Gastrocnemius medialis (tissue), 4 donors: ENCODE measurements around the gene CEACAM7. TPM values are rescaled to one million over a fixed set of nuclear protein-coding genes. Genes with fewer than 3 reads are reported as not detected.

Experiments
- ATAC-seq, 2 donors: fragments of 150-250 bp; one replicate each; pipeline ENCODE4 v1.9.1; 2016
- DNase-seq, 2 donors: peaks; one replicate each; pipeline ENCODE4 v3.0.0-alpha.2; 2019
- H3K27ac ChIP-seq, 4 donors: fragments of 200-600 bp; sonication (generic); 1 replicate in 1 of 4; 2 replicates in 3 of 4; pipeline ENCODE4 v1.5.1; 2016 to 2018; ENCODE audit warnings: mild to moderate bottlenecking in 2 of 4, moderate library complexity in 1 of 4
- H3K27me3 ChIP-seq, 3 donors: fragments of 200-600 bp; sonication (generic) in 2 of 3; 1 replicate in 1 of 3; 2 replicates in 2 of 3; pipeline versions ENCODE4 v1.5.1 to v1.6.0; 2016 to 2019; ENCODE audit warnings: mild to moderate bottlenecking in 1 of 3, moderate library complexity in 1 of 3
- H3K36me3 ChIP-seq, 2 donors: fragments of 200-600 bp; sonication (generic) in 1 of 2; one replicate each; pipeline ENCODE4 v1.5.1; 2017 to 2018
- H3K4me1 ChIP-seq, 2 donors: fragments of 200-600 bp; sonication (generic) in 1 of 2; one replicate each; pipeline ENCODE4 v1.5.1; 2016 to 2017; ENCODE audit warnings: mild to moderate bottlenecking in 2 of 2
- H3K4me3 ChIP-seq, 4 donors: fragments of 200-600 bp; sonication (generic) in 3 of 4; 1 replicate in 1 of 4; 2 replicates in 3 of 4; pipeline ENCODE4 v1.5.1; 2016 to 2019; ENCODE audit warnings: mild to moderate bottlenecking in 2 of 4
- H3K9me3 ChIP-seq, 3 donors: fragments of 200-600 bp; sonication (generic) in 2 of 3; 1 replicate in 1 of 3; 2 replicates in 2 of 3; pipeline ENCODE4 v1.5.1; 2016 to 2019
- POLR2A ChIP-seq, 2 donors: fragments of 450-650 bp; IDR thresholded peaks; one replicate each; pipeline ENCODE4 v1.6.1; 2017; ENCODE audit warnings: antibody characterized with exemption in 2 of 2, mild to moderate bottlenecking in 2 of 2, moderate library complexity in 2 of 2
- in situ Hi-C, 4 donors: fragments of 200-750 bp; cut with MboI; loops; one replicate each; pipeline versions ENCODE4 v1.15.0 to v1.8.0; 2017; ENCODE audit warnings: low sequenced_read_pairs in 4 of 4
- intact Hi-C: fragments of 100-400 bp; cut with DNase I; formaldehyde crosslinking; loops from one replicate; pipeline ENCODE4 v1.15.1; 2023; ENCODE audit warnings: low total_unique reads
- total RNA-seq, 4 donors: library from RNA; depleted of rRNA; stranded (reverse); fragments of >200 nt; gene quantifications; one replicate each; pipeline versions ENCODE4 v1.1.0 to v1.2.3, GENCODE V29; 2016
- TF ChIP-seq, protein P1 (sequence below), 5 experiments: fragments of 450-650 bp in 3 of 5; fragments of 200-600 bp in 2 of 5; sonication (generic) in 2 of 5; IDR thresholded peaks in 4 of 5; conservative IDR thresholded peaks in 1 of 5; 1 replicate in 4 of 5; 2 replicates in 1 of 5; pipeline ENCODE4 v1.5.1; 2016 to 2019; ENCODE audit warnings: antibody characterized with exemption in 5 of 5, mild to moderate bottlenecking in 3 of 5, moderate library complexity in 3 of 5

The CEACAM7 gene
- total RNA-seq, 4 donors from 2014 or later = 5.7 TPM; not detected in 3

DNA sequence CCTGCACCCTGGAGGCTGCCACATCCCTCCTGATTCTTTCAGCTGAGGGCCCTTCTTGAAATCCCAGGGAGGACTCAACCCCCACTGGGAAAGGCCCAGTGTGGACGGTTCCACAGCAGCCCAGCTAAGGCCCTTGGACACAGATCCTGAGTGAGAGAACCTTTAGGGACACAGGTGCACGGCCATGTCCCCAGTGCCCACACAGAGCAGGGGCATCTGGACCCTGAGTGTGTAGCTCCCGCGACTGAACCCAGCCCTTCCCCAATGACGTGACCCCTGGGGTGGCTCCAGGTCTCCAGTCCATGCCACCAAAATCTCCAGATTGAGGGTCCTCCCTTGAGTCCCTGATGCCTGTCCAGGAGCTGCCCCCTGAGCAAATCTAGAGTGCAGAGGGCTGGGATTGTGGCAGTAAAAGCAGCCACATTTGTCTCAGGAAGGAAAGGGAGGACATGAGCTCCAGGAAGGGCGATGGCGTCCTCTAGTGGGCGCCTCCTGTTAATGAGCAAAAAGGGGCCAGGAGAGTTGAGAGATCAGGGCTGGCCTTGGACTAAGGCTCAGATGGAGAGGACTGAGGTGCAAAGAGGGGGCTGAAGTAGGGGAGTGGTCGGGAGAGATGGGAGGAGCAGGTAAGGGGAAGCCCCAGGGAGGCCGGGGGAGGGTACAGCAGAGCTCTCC lies 13.5 kb upstream of the CEACAM7 start:
- H3K36me3 ChIP-seq = no peaks in the 10 kb centered on the region
- in situ Hi-C loops (no loop called here), intact Hi-C loops (no loop called here)
- no peaks in the 10 kb centered on the region for H3K4me1 ChIP-seq
- no peaks in the 10 kb centered on the region for H3K9me3 ChIP-seq
- TF ChIP-seq, protein P1, sequence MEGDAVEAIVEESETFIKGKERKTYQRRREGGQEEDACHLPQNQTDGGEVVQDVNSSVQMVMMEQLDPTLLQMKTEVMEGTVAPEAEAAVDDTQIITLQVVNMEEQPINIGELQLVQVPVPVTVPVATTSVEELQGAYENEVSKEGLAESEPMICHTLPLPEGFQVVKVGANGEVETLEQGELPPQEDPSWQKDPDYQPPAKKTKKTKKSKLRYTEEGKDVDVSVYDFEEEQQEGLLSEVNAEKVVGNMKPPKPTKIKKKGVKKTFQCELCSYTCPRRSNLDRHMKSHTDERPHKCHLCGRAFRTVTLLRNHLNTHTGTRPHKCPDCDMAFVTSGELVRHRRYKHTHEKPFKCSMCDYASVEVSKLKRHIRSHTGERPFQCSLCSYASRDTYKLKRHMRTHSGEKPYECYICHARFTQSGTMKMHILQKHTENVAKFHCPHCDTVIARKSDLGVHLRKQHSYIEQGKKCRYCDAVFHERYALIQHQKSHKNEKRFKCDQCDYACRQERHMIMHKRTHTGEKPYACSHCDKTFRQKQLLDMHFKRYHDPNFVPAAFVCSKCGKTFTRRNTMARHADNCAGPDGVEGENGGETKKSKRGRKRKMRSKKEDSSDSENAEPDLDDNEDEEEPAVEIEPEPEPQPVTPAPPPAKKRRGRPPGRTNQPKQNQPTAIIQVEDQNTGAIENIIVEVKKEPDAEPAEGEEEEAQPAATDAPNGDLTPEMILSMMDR (IDR thresholded peaks at IDR 0.05 in 4 of 5, conservative IDR thresholded peaks at IDR 0.05 in 1 of 5) = no peak
- TF ChIP-seq POLR2A (IDR thresholded peaks at IDR 0.05) = no peak
- no peak for DNase-seq
- peaks cover 0 to 2% (median 0%) of the 10 kb centered on the region in 3 donors for H3K27me3 ChIP-seq
- ATAC-seq = no peak
- no peak overlapping the region for H3K4me3 ChIP-seq
- no peak overlapping the region for H3K27ac ChIP-seq

DNA sequence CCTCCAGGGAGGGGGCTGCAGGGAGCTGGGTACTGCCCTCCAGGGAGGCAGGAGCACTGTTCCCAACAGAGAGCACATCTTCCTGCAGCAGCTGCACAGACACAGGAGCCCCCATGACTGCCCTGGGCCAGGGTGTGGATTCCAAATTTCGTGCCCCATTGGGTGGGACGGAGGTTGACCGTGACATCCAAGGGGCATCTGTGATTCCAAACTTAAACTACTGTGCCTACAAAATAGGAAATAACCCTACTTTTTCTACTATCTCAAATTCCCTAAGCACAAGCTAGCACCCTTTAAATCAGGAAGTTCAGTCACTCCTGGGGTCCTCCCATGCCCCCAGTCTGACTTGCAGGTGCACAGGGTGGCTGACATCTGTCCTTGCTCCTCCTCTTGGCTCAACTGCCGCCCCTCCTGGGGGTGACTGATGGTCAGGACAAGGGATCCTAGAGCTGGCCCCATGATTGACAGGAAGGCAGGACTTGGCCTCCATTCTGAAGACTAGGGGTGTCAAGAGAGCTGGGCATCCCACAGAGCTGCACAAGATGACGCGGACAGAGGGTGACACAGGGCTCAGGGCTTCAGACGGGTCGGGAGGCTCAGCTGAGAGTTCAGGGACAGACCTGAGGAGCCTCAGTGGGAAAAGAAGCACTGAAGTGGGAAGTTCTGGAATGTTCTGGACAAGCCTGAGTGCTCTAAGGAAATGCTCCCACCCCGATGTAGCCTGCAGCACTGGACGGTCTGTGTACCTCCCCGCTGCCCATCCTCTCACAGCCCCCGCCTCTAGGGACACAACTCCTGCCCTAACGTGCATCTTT lies 12.5 kb upstream of the CEACAM7 start:
- TF ChIP-seq, protein P1 (IDR thresholded peaks at IDR 0.05 in 4 of 5, conservative IDR thresholded peaks at IDR 0.05 in 1 of 5) = no peak
- no peak for TF ChIP-seq POLR2A (IDR thresholded peaks at IDR 0.05)
- intact Hi-C loops = no loop called here

DNA sequence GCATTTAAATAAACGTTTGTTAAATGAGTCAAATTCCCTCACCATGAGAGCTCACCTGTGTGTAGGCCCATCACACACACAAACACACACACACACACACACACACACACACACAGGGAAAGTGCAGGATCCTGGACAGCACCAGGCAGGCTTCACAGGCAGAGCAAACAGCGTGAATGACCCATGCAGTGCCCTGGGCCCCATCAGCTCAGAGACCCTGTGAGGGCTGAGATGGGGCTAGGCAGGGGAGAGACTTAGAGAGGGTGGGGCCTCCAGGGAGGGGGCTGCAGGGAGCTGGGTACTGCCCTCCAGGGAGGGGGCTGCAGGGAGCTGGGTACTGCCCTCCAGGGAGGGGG lies 11.9 kb upstream of the CEACAM7 start:
- no peaks in the 10 kb centered on the region for H3K36me3 ChIP-seq
- no peak for TF ChIP-seq POLR2A (IDR thresholded peaks at IDR 0.05)
- TF ChIP-seq, protein P1 (IDR thresholded peaks at IDR 0.05 in 4 of 5, conservative IDR thresholded peaks at IDR 0.05 in 1 of 5) = no peak
- intact Hi-C loops (no loop called here), in situ Hi-C loops (no loop called here)
- ATAC-seq (no peak), DNase-seq (no peak)
- H3K9me3 ChIP-seq = no peaks in the 10 kb centered on the region
- no peak overlapping the region for H3K4me3 ChIP-seq
- peaks cover 0 to 5% (median 0%) of the 10 kb centered on the region in 3 donors for H3K27me3 ChIP-seq
- H3K4me1 ChIP-seq = no peaks in the 10 kb centered on the region
- no peak overlapping the region for H3K27ac ChIP-seq

More for the DNA sequence above, 12.5 kb upstream of the CEACAM7 start:
- ATAC-seq (no peak), DNase-seq (no peak)
- no peak overlapping the region for H3K4me3 ChIP-seq
- in situ Hi-C loops = no loop called here
- H3K27me3 ChIP-seq = peaks cover 0 to 5% (median 0%) of the 10 kb centered on the region in 3 donors
- no peak overlapping the region for H3K27ac ChIP-seq
- H3K4me1 ChIP-seq = no peaks in the 10 kb centered on the region
- no peaks in the 10 kb centered on the region for H3K36me3 ChIP-seq
- no peaks in the 10 kb centered on the region for H3K9me3 ChIP-seq

DNA sequence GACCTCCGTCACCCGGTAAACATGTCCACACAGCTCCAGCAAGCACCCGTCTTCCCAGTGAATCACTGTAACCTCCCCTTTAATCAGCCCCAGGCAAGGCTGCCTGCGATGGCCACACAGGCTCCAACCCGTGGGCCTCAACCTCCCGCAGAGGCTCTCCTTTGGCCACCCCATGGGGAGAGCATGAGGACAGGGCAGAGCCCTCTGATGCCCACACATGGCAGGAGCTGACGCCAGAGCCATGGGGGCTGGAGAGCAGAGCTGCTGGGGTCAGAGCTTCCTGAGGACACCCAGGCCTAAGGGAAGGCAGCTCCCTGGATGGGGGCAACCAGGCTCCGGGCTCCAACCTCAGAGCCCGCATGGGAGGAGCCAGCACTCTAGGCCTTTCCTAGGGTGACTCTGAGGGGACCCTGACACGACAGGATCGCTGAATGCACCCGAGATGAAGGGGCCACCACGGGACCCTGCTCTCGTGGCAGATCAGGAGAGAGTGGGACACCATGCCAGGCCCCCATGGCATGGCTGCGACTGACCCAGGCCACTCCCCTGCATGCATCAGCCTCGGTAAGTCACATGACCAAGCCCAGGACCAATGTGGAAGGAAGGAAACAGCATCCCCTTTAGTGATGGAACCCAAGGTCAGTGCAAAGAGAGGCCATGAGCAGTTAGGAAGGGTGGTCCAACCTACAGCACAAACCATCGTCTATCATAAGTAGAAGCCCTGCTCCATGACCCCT lies 11.3 kb upstream of the CEACAM7 start:
- H3K4me3 ChIP-seq = no peak overlapping the region
- no peaks in the 10 kb centered on the region for H3K4me1 ChIP-seq
- no peaks in the 10 kb centered on the region for H3K9me3 ChIP-seq
- H3K36me3 ChIP-seq = no peaks in the 10 kb centered on the region
- in situ Hi-C loops = no loop called here
- H3K27ac ChIP-seq = no peak overlapping the region
- H3K27me3 ChIP-seq = peaks cover 0 to 5% (median 0%) of the 10 kb centered on the region in 3 donors
- TF ChIP-seq, protein P1 (IDR thresholded peaks at IDR 0.05 in 4 of 5, conservative IDR thresholded peaks at IDR 0.05 in 1 of 5) = no peak
- no peak for TF ChIP-seq POLR2A (IDR thresholded peaks at IDR 0.05)
- intact Hi-C loops = no loop called here
- DNase-seq (no peak), ATAC-seq (no peak)
